Retinal pigment epithelial cell (primary cell): ENCODE results near the gene ANKRD63.

Experiments used
- DNase-seq: peaks from one replicate; pipeline ENCODE4 v3.0.0-alpha.2; 2010; ENCODE audit warnings: low read depth
- H3K4me3 ChIP-seq: 2 replicates; pipeline ENCODE4 v1.5.1; 2011; ENCODE audit warnings: mild to moderate bottlenecking, low read length, control low read depth, moderate library complexity
- TF ChIP-seq, protein P1 (sequence below): conservative IDR thresholded peaks from 2 replicates; pipeline ENCODE4 v1.5.1; 2011; ENCODE audit warnings: low read depth, low read length, control low read depth, inconsistent platforms

Gene ANKRD63

DNA sequence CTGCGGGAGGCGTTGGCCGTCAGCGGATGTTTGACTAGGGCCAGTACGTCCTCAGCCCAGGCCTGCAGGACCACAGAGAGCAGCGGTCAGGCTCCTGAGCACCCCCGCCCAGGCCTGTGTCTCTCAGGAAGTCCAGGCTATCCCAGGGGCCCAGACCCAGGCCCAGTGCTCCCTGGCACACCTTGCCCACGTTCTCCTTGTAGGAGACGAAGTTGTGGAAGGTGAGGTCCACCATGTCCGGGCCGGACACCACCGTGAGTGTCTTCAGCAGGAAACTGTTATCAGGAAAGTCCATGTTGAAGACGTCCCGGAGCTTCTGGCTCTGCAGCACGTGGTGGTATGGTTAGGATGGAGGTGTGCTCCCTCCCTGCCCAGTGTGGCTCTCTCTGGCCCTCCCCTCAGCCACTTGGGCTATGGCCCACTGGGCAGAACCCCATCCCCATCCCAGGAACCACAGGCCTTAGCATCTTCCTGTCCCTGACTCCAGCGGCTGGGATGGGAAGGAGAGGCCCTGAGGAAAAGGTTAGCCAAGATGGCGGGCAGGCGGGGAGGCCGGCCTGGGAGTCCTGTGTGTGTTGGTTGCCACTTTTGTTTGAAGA lies 19.5 kb upstream of the ANKRD63 start:
- TF ChIP-seq, protein P1, sequence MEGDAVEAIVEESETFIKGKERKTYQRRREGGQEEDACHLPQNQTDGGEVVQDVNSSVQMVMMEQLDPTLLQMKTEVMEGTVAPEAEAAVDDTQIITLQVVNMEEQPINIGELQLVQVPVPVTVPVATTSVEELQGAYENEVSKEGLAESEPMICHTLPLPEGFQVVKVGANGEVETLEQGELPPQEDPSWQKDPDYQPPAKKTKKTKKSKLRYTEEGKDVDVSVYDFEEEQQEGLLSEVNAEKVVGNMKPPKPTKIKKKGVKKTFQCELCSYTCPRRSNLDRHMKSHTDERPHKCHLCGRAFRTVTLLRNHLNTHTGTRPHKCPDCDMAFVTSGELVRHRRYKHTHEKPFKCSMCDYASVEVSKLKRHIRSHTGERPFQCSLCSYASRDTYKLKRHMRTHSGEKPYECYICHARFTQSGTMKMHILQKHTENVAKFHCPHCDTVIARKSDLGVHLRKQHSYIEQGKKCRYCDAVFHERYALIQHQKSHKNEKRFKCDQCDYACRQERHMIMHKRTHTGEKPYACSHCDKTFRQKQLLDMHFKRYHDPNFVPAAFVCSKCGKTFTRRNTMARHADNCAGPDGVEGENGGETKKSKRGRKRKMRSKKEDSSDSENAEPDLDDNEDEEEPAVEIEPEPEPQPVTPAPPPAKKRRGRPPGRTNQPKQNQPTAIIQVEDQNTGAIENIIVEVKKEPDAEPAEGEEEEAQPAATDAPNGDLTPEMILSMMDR: no peak
- H3K4me3 ChIP-seq: no peak overlapping the region
- DNase-seq: no peak

DNA sequence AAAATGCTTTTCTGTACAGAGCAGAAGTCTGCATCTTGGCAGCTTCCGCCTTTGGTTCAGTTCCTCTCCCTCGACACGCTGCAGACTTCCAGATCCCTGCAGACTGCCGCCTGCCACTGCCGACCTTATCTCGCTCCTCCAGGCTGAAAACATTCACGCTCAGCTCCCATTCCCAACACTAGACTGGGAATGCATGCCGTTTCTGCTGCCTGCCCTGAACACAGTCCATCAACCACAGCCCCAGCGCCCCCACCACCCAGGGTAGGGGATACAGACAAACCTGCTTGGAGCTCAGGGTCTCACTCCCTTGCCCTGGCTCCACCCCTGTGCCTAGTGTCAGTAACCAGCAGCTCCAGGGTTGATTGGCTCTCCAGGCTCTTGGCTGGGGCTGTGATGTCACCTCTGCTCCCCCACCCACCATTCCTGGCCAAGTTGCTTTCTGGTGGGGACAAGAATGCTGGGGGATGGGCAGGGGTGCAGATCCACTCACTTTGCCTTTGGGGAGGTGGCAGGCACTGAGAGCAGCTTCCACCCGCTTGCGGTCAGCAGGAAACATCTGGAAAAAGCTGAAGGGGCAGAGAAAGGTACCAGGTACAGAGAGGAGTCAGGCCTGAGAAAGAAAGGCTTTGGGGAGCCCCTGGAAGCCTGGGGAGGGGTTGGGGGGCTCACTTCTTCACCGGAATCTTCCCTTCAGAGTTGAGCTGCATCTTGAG lies 18.8 kb upstream of the ANKRD63 start:
- H3K4me3 ChIP-seq: no peak overlapping the region
- TF ChIP-seq, protein P1: no peak
- no peak for DNase-seq

DNA sequence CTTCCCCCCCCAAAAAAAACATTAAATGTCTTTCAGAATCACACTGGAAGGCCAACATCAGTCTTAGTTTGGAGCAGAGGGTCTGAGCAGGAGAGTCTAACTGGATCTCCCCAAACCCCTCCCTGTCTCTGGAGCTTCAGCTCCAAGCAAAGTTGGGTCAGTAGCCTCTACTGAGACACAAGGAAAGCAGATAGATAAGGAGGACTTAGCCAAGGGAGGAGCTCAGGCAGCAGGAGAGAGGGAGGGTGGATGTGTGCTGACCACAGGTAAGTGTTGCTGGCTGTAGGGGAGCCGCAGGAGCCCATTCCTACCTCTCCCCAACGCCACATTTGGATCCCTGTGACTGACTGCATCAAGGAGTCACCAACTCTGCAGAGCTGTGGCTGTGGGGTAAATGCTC lies 17.9 kb upstream of the ANKRD63 start:
- TF ChIP-seq, protein P1: no peak
- DNase-seq: no peak
- no peak overlapping the region for H3K4me3 ChIP-seq

DNA sequence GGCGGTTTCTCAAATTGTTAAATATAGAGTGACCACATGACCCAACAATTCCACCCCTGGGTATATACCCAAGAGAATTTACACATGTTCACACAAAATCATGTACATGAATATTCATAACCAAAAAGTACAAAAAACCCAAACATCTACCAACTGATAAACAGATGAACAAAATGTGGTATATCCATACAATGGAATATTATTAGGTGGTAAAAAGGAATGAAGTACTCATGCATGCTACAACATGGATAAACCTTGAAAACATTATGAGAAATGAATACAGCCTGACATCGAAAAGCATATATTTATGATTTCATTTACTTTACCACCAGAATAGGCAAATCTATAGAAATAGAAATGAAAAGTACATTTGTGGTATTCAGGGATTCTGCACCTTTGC lies 17.5 kb upstream of the ANKRD63 start:
- TF ChIP-seq, protein P1: no peak
- H3K4me3 ChIP-seq: no peak overlapping the region
- no peak for DNase-seq

DNA sequence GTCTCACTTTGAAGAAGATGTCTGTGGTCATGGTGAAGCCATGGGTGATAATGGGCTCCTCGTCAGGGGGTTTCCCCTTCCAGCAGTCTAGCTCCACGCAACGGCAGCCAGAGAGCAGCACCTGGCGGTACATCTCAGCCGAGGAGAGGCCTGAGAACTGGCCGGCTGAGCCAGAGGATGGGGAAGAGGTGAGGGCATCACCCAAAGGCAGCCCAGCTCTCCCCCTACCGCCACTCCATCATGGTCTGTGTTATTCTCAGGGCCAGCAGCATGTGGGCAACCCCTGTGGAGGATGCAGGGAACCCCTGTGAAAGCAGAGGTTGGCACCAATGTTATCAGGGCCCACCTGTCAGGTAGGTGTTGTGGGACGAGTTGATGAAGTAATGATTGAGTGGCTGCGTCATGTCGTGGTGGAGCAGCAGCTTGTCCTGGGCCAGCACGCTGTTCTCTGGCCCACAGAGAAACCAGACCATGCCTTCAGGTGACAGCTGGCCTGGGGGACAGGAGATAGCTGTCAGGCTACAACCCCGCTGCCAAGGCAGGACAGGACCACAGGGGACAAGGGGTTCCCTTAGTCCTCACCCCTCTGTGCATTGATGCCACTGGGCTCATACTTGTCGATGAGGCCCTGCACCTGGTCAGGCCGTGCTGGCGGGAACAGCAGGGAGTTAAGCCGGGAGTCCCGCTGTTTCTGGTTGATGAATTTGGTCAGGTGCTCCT lies 15.5 kb upstream of the ANKRD63 start:
- TF ChIP-seq, protein P1: no peak
- DNase-seq: no peak
- H3K4me3 ChIP-seq: no peak overlapping the region

DNA sequence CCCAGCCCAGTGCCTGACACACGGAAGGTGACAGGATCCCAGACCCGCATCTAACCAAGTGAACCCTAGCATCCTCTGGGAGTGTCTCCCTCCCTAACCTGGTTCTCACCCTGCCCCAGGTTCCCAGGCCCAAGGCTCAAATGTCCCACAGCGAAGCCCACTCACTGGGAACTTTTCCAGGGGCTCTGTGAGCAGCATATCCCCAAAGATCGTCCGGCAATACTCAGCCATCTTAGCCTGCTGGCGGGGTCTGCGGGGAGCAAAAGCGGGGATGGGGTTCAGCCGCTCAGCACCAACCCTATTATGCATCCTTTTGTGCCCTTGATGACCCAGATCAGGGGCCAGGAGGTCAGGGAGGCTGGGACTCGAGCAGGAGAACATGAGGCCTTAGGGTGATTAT lies 14.5 kb upstream of the ANKRD63 start:
- TF ChIP-seq, protein P1: no peak
- no peak for DNase-seq
- H3K4me3 ChIP-seq: no peak overlapping the region
